Right cardiac atrium (tissue), 5 donors: ENCODE measurements around the gene FOXP1. TPM values are rescaled to one million over a fixed set of nuclear protein-coding genes. Genes with fewer than 3 reads are reported as not detected.
A peak's percentile ranks its signal among the peaks of the same experiment; 100 is the strongest.

Experiments
- ATAC-seq, 2 donors: fragments of 200-7000 bp; cut with Tn5 transposase; one replicate each; pipeline versions ENCODE4 v1.8.0 to v1.9.1; 2020; ENCODE audit warnings: moderate library complexity in 2 of 2, mild to moderate bottlenecking in 1 of 2
- DNase-seq, 3 donors: peaks; one replicate each; pipeline ENCODE4 v3.0.0-alpha.2; 2020
- H3K27ac ChIP-seq: one replicate; pipeline ENCODE4 v1.5.1; 2013; ENCODE audit warnings: mild to moderate bottlenecking, low read length, control low read depth, moderate library complexity
- H3K27me3 ChIP-seq: one replicate; pipeline ENCODE4 v1.6.1; 2013; ENCODE audit not compliant: control insufficient read depth, insufficient read depth
- H3K4me1 ChIP-seq: one replicate; pipeline ENCODE4 v1.6.1; 2013; ENCODE audit warnings: low read length; ENCODE audit not compliant: control insufficient read depth, insufficient read depth
- H3K4me3 ChIP-seq: one replicate; pipeline ENCODE4 v1.5.1; 2013; ENCODE audit warnings: low read length, control low read depth
- H3K9me3 ChIP-seq: one replicate; pipeline ENCODE4 v1.6.1; 2013; ENCODE audit warnings: low read length; ENCODE audit not compliant: control insufficient read depth
- WGBS: extraction: QIAGEN DNeasy Blood & Tissue Kit; methylation state at CpG from one replicate; pipeline ENCODE4 v1.1.7; 2013; 5-methylcytosine and 5-hydroxymethylcytosine counted together
- intact Hi-C, 4 donors: fragments of 100-400 bp; cut with DNase I; formaldehyde crosslinking; loops; one replicate each; pipeline versions ENCODE4 v1.11.0 to v1.14.0; 2022 to 2023
- polyA plus RNA-seq: library from polyadenylated mRNA; stranded (reverse); fragments of 200-250 nt; gene quantifications from one replicate; pipeline ENCODE4 v1.2.3, GENCODE V29; 2013
- total RNA-seq, 4 donors: library from RNA; stranded (reverse); fragmentation: NEBNext Ultra II Directional; extraction: Animal tissue kit (Norgen Biotek cat#: 25700); gene quantifications; one replicate each; pipeline ENCODE4 v1.2.1, GENCODE V29; 2021
- donor health status: healthy with polysubstance abuse.
- donor health status: DM: no; HTN: yes; CAD: no.
- donor health status: DM: no; HTN: no; CAD: no.
- donor health status: DM: no; HTN: yes; CAD: no; lungs with severe emphysema.
- donor health status: DM: yes; HTN: yes; CAD: no.

Gene FOXP1
- total and polyA plus RNA-seq, 5 donors, result 13.6 to 63.4 (median 57.4) TPM

- no peaks in the 10 kb centered on the region for H3K4me1 ChIP-seq
- ATAC-seq (peak in 1 of 2 donors; percentile 68), DNase-seq (no peak)
- H3K4me3 ChIP-seq, result no peak overlapping the region
- H3K9me3 ChIP-seq, result no peaks in the 10 kb centered on the region
- no peak overlapping the region for H3K27ac ChIP-seq
- H3K27me3 ChIP-seq, result no peaks in the 10 kb centered on the region
- intact Hi-C loops, result no loop called here
- whole genome bisulfite sequencing, result 66% methylated on average over 11 of the region's 11 CpGs
Observed at GRCh38 chr3:71515636-71516365, 67.7 kb downstream of the FOXP1 start.

GRCh38 chr3:71514621-71515020, 68.9 kb downstream of the FOXP1 start:
- Histone ChIP-seq H3K9me3 (no peaks in the 10 kb centered on the region), H3K4me3 (no peak overlapping the region), H3K4me1 (no peaks in the 10 kb centered on the region), H3K27me3 (no peaks in the 10 kb centered on the region), H3K27ac (no peak overlapping the region)
- DNase-seq, result no peak
- ATAC-seq, result no peak
- 95% methylated on average over 5 of the region's 5 CpGs for WGBS
- intact Hi-C loops, result no loop called here

GRCh38 chr3:71513515-71513914, 70.0 kb downstream of the FOXP1 start:
- Histone ChIP-seq H3K4me1 (no peaks in the 10 kb centered on the region), H3K4me3 (no peak overlapping the region), H3K27ac (no peak overlapping the region), H3K27me3 (no peaks in the 10 kb centered on the region), H3K9me3 (no peaks in the 10 kb centered on the region)
- no peak for ATAC-seq
- 94% methylated on average over 7 of the region's 7 CpGs for WGBS
- no peak for DNase-seq
- intact Hi-C loops, result no loop called here

- Histone ChIP-seq H3K9me3 (no peaks in the 10 kb centered on the region), H3K27ac (no peak overlapping the region), H3K4me3 (no peak overlapping the region), H3K27me3 (no peaks in the 10 kb centered on the region), H3K4me1 (no peaks in the 10 kb centered on the region)
- ATAC-seq, result no peak
- 89% methylated on average over 6 of the region's 6 CpGs for WGBS
- intact Hi-C loops, result no loop called here
- DNase-seq, result no peak
Observed at GRCh38 chr3:71513081-71513480, 70.4 kb downstream of the FOXP1 start.

GRCh38 chr3:71512544-71512943, 71.0 kb downstream of the FOXP1 start:
- no peaks in the 10 kb centered on the region for H3K27me3 ChIP-seq
- no peak overlapping the region for H3K4me3 ChIP-seq
- H3K4me1 ChIP-seq, result no peaks in the 10 kb centered on the region
- WGBS, result 88% methylated on average over 4 of the region's 4 CpGs
- H3K9me3 ChIP-seq, result no peaks in the 10 kb centered on the region
- ATAC-seq (peak in 1 of 2 donors; percentile 47), DNase-seq (no peak)
- no peak overlapping the region for H3K27ac ChIP-seq
- intact Hi-C loops, result no loop called here

GRCh38 chr3:71512000-71512399, 71.5 kb downstream of the FOXP1 start:
- no peaks in the 10 kb centered on the region for H3K9me3 ChIP-seq
- no peak overlapping the region for H3K4me3 ChIP-seq
- DNase-seq (no peak), ATAC-seq (peak in 1 of 2 donors; percentile 27)
- 72% methylated on average over 3 of the region's 3 CpGs for WGBS
- no peaks in the 10 kb centered on the region for H3K4me1 ChIP-seq
- intact Hi-C loops, result no loop called here
- no peaks in the 10 kb centered on the region for H3K27me3 ChIP-seq
- H3K27ac ChIP-seq, result no peak overlapping the region

- ATAC-seq, result no peak
- Histone ChIP-seq H3K4me3 (no peak overlapping the region), H3K27ac (no peak overlapping the region), H3K27me3 (no peaks in the 10 kb centered on the region), H3K4me1 (no peaks in the 10 kb centered on the region), H3K9me3 (no peaks in the 10 kb centered on the region)
- DNase-seq, result no peak
- intact Hi-C loops, result no loop called here
Observed at GRCh38 chr3:71511446-71511845, 72.1 kb downstream of the FOXP1 start.

GRCh38 chr3:71511037-71511436, 72.5 kb downstream of the FOXP1 start:
- 50% methylated on average over 3 of the region's 3 CpGs for WGBS
- intact Hi-C loops, result no loop called here
- Histone ChIP-seq H3K4me1 (no peaks in the 10 kb centered on the region), H3K27me3 (no peaks in the 10 kb centered on the region), H3K4me3 (no peak overlapping the region), H3K9me3 (no peaks in the 10 kb centered on the region), H3K27ac (no peak overlapping the region)
- no peak for ATAC-seq
- no peak for DNase-seq

- DNase-seq (no peak), ATAC-seq (no peak)
- H3K27ac ChIP-seq, result no peak overlapping the region
- H3K4me1 ChIP-seq, result no peaks in the 10 kb centered on the region
- no peaks in the 10 kb centered on the region for H3K27me3 ChIP-seq
- H3K4me3 ChIP-seq, result no peak overlapping the region
- intact Hi-C loops, result no loop called here
- H3K9me3 ChIP-seq, result no peaks in the 10 kb centered on the region
- WGBS, result 60% methylated on average over 3 of the region's 3 CpGs
Observed at GRCh38 chr3:71510510-71510909, 73.0 kb downstream of the FOXP1 start.

- H3K4me3 ChIP-seq, result no peak overlapping the region
- no peak for DNase-seq
- H3K4me1 ChIP-seq, result peaks cover 8% of the 10 kb centered on the region
- H3K27ac ChIP-seq, result no peak overlapping the region
- H3K27me3 ChIP-seq, result no peaks in the 10 kb centered on the region
- 95% methylated on average over 3 of the region's 3 CpGs for WGBS
- no peaks in the 10 kb centered on the region for H3K9me3 ChIP-seq
- no peak for ATAC-seq
- intact Hi-C loops, result no loop called here
Observed at GRCh38 chr3:71509066-71509465, 74.5 kb downstream of the FOXP1 start.

GRCh38 chr3:71505767-71506350, 77.7 kb downstream of the FOXP1 start:
- H3K27me3 ChIP-seq, result no peaks in the 10 kb centered on the region
- WGBS, result 88% methylated on average over 10 of the region's 10 CpGs
- H3K4me1 ChIP-seq, result peaks cover 8% of the 10 kb centered on the region
- no peak overlapping the region for H3K27ac ChIP-seq
- intact Hi-C loops, result no loop called here
- H3K4me3 ChIP-seq, result no peak overlapping the region
- ATAC-seq (no peak), DNase-seq (no peak)
- no peaks in the 10 kb centered on the region for H3K9me3 ChIP-seq
